Stimulated activated CD8-positive, alpha-beta memory T cell treated with anti-CD3 and anti-CD28 coated beads, Interleukin-2, amount 100 ng/mL, for 48 hours (primary cell): ENCODE measurements around the gene HAPLN1.

Source experiments
- DNase-seq, 2 donors: peaks; one replicate each; pipeline ENCODE4 v3.0.0-alpha.2; 2020; ENCODE audit warnings: low read depth in 2 of 2

The HAPLN1 gene

GRCh38 chr5:83718195-83718825 lies 2.3 kb downstream of the HAPLN1 start:
- DNase-seq, result no peak

DNA sequence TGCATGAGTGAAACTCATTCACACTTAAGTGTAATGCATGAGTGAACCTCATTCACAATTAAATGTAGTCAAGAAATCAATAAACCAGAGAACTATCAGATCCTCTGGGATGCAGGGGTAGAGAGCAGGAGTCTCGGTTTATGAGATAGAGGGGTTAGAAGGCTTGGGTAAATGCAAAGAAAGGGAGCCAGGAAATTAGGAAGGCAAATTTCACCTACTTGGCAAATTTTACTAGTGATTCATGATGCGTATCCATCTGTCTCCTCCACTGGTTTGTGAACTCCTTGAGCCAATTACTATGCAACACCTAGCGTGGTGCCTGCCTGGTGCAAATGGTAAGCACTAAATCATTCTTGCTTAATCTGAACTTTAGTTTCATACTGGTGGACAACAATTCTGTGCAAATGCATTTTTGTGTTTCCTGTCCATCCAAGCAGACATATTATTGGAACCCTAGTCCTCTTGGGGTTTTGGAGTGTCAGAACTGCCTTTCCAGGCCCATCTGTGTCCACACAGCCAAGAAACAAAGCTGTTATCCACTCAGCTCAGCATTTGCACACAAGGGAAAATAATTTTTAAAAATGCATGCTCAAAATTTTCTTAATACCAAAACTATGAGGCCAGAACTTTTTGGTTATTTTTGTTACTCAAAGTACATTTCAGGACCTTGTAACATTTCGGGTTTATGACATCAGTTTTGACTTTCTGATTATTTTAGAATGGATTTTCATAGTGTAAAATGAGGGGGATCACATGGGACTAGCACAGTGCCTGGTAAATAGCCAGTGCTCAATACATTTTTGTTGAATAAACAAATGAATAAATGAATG lies 5.2 kb downstream of the HAPLN1 start:
- no peak for DNase-seq

- no peak for DNase-seq
Observed at GRCh38 chr5:83714810-83715209, 5.8 kb downstream of the HAPLN1 start.

DNA sequence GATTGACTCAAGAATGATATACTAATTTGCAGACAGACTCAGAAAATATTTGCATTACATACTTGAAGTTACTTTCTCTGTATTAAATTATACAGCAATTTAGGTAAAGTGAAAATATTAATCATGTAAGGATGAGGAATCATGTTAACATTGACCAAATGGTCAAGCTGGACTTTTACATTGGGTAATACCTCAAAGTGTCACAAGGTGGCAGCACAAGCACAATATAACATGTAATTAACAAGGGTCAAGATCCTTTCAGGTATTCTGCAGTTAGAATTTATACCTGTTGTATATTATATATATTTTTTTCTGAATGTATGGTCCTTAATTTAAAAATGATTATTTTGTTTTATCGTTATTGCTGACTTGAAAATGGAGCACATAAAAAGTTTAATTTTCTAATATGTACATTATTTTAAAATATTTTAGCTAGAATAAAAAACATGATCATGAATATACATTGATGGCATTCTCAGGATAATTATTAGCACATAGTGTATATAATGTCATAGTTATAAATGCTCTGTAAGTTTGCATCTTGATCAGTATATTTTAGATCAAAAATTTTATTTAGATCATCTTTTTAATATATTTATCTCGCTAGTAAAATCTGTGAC lies 8.6 kb downstream of the HAPLN1 start:
- DNase-seq, result no peak

- no peak for DNase-seq
Observed at GRCh38 chr5:83709973-83710372, 10.7 kb downstream of the HAPLN1 start.

DNA sequence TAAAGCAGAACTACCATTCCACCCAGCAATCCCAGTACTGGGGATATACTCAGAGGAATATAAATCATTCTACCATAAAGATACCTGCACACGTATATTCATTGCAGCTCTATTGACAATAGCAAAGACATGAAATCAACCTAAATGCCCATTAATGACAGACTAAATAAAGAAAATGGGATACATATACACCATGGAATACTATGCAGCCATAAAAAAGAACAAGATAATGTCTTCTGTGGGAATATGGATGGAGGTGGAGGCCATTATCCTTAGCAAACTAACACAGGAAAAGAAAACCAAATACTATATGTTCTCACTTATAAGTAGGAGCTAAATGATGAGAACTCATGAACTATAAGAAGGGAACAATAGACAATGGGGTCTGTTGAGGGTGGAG lies 12.5 kb downstream of the HAPLN1 start:
- DNase-seq, result no peak

GRCh38 chr5:83703059-83703458 lies 17.6 kb downstream of the HAPLN1 start:
- DNase-seq, result no peak

GRCh38 chr5:83701886-83702285 lies 18.8 kb downstream of the HAPLN1 start:
- no peak for DNase-seq

- DNase-seq, result no peak
Observed at GRCh38 chr5:83689881-83690280, 30.8 kb downstream of the HAPLN1 start.

DNA sequence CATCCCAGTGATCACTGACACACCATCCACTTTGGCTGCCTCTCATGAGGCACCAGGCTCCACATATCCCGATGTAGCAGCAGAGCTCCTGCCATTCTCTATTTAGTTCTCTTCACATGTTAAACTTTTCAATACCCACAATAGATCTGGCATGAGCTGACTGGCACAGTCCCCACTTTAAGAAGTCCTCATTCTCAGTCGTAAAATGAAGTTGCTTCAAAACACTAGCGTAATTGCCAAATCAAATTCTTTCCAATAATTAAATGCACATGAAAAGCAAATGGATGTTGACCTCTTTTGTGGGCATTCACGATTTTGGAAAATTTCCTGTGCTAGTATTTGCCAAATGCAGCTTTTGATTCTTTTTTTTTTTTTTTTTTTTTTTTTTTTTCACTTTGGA lies 32.4 kb downstream of the HAPLN1 start:
- no peak for DNase-seq

- DNase-seq, result no peak
Observed at GRCh38 chr5:83687124-83687619, 33.5 kb downstream of the HAPLN1 start.

GRCh38 chr5:83686251-83686650 lies 34.4 kb downstream of the HAPLN1 start:
- DNase-seq, result no peak

DNA sequence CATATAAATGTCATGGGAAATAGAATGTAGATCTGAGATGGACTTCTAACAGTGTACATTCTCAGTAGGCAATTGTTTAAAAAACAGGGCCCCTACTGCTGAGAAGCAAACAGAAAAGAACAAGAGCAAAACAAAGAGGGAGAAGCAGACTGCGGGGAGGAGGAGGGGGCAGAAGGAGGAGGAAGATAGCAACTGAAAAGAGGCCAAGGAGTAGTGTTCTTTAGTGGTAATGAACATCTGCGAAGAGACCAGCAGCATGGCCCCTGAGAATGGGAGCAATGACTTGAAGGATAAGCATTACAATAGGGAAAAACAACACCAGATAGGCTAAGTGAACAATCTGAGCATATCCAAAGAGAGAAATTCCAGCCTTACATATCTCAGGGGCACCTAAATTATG lies 36.8 kb downstream of the HAPLN1 start:
- no peak for DNase-seq

DNA sequence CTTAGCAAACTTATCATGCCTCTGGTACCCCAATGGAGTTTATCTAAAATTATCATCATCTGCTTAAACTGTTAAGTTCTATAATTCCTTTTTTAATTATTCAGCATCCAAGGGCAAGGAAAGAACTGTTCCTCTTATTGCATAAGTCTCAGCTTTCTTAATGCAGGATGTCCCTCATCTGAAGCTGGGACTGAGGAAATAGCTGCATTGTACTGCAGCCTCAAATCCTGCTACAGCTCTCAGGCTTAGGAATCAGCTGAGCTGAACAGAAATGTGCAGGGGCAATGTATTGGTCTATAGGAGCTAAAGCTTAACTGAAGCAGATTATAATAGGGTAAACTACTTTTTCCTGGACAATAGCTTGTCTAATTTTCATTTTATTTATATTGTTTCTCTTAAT lies 48.0 kb downstream of the HAPLN1 start:
- DNase-seq, result no peak

GRCh38 chr5:83672158-83672557 lies 48.5 kb downstream of the HAPLN1 start:
- no peak for DNase-seq

GRCh38 chr5:83665631-83666030 lies 55.0 kb downstream of the HAPLN1 start:
- no peak for DNase-seq

- DNase-seq, result no peak
Observed at GRCh38 chr5:83662558-83662957, 58.1 kb downstream of the HAPLN1 start.

DNA sequence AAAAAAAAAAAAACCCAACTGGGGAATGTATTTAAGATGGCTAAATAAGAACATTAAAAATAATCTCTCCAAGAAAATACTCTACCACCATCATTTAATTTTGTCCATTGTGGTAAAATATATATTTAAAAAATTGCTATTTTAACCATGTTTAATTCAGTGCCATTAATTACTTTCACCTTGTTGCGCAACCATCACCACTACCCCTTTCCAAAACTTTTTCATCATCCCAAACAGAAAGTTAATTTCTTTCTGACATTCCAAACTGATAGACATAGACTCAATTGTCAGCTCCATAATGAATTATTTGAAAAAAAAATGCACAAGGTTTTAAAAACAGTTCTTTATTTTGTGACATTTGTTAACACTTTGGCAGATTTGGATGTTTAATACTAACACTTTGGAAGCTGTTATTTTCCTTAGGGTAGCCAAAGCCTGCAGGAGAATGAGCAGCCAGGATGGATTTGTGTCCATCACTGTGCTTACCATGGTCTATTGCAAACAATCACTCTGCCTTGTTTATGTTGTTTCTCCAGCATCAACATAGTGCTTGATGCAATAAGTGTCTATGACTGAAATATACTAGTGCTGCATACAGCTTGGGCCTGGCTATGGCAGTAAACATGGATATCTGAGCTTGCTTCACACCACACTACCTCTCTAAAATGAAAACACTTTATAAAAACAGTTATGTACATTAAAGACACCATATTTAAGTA lies 62.7 kb downstream of the HAPLN1 start:
- DNase-seq, result no peak

DNA sequence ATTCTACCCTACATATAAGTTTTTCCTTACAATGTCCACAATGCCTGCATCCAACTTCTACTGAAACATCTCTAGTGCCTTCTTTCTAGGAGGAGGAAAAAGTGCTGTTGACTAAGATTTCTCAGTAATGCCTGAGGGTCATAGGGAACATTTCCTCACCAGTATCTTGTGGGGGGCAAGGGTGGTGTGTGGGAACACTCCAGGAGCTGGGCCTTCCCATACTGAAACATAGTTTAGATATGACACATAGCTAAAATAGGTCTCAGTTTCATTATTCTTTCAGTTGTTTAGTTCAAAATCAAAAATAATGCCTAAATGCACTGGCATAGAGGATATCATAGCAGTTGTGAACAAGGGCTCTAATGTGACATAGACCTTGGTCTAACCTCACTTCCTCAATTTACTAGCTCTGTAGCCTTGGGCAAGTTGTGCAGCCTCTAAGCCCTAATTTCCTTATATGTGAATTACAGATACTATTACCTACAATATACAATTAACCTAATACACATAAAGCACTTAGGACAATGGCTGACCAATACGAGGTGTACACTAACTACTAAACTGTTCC lies 66.1 kb downstream of the HAPLN1 start:
- no peak for DNase-seq

- DNase-seq, result no peak
Observed at GRCh38 chr5:83653669-83654068, 67.0 kb downstream of the HAPLN1 start.

- DNase-seq, result no peak
Observed at GRCh38 chr5:83645936-83646335, 74.7 kb downstream of the HAPLN1 start.

- DNase-seq, result no peak
Observed at GRCh38 chr5:83644301-83644700, 76.4 kb downstream of the HAPLN1 start.
